Panc1 (cell line): ENCODE results near the gene ASTN2. TPM values are rescaled to one million over a fixed set of nuclear protein-coding genes. Genes with fewer than 3 reads are reported as not detected.

Experiments used
- ATAC-seq: fragments of 200-7000 bp; cut with Tn5 transposase; 2 replicates; pipeline ENCODE4 v1.9.1; 2020; ENCODE audit warnings: mild to moderate bottlenecking, moderate library complexity
- BruUV-seq: library from RNA; stranded (reverse); fragments of 400-500 nt; replicated peaks from 2 replicates; lab custom pipeline; 2021; lab: Mats Ljungman, UMichigan
- CTCF ChIA-PET: fragments of 300-600 bp; sonication (Branson Sonifier 250); formaldehyde crosslinking; loops from one replicate; lab custom pipeline; 2022; ENCODE audit warnings: antibody characterized with exemption; lab: Charles Lee
- POLR2A ChIA-PET: fragments of 300-600 bp; sonication (Branson Sonifier 250); formaldehyde crosslinking; loops from one replicate; lab custom pipeline; 2022; ENCODE audit warnings: antibody characterized with exemption; lab: Charles Lee
- DNase-seq: peaks from one replicate; pipeline ENCODE4 v3.0.0-alpha.2; 2010; ENCODE audit warnings: low read depth, low spot score
- H3K27ac ChIP-seq: 2 replicates; pipeline ENCODE4 v1.5.1; 2011; ENCODE audit warnings: mild to moderate bottlenecking, low read length, inconsistent platforms
- H3K27me3 ChIP-seq: fragments of 200-500 bp; sonication (Bioruptor generic); 2 replicates; pipeline ENCODE4 v1.6.0; 2014; ENCODE audit warnings: low read length, inconsistent platforms; ENCODE audit not compliant: control insufficient read depth, insufficient read depth
- H3K36me3 ChIP-seq: fragments of 200-500 bp; sonication (Bioruptor generic); 2 replicates; pipeline ENCODE4 v1.5.1; 2014; ENCODE audit warnings: inconsistent platforms, mild to moderate bottlenecking, low read length, moderate library complexity; ENCODE audit not compliant: control insufficient read depth, insufficient read depth
- H3K4me1 ChIP-seq: 2 replicates; pipeline ENCODE4 v1.5.1; 2011; ENCODE audit warnings: inconsistent platforms, mild to moderate bottlenecking, low read length, moderate library complexity; ENCODE audit not compliant: control insufficient read depth, insufficient read depth
- H3K4me3 ChIP-seq, 2 experiments: 2 replicates each; pipeline ENCODE4 v1.5.1; 2011 to 2012; ENCODE audit warnings: low read depth in 2 of 2, low read length in 2 of 2, mild to moderate bottlenecking in 2 of 2, inconsistent platforms in 1 of 2, moderate library complexity in 1 of 2
- H3K9me3 ChIP-seq: fragments of 200-500 bp; sonication (Bioruptor generic); 2 replicates; pipeline ENCODE4 v1.5.1; 2014; ENCODE audit warnings: low read depth, mild to moderate bottlenecking, inconsistent platforms, low read length, moderate library complexity; ENCODE audit not compliant: control insufficient read depth, insufficient read depth
- CTCF ChIP-seq: fragments of 450-650 bp; IDR thresholded peaks from 2 replicates; pipeline ENCODE4 v1.5.1; 2017; ENCODE audit warnings: mild to moderate bottlenecking
- POLR2AphosphoS5 ChIP-seq: IDR thresholded peaks from 2 replicates; pipeline ENCODE4 v1.6.1; 2012; ENCODE audit warnings: mild to moderate bottlenecking, low read depth, low read length, moderate library complexity
- REST ChIP-seq, 2 experiments: IDR thresholded peaks; 2 replicates each; pipeline ENCODE4 v1.6.1; 2011 to 2012; ENCODE audit warnings: low read depth in 2 of 2, control low read depth in 1 of 2, low read length in 1 of 2, mild to moderate bottlenecking in 1 of 2, moderate library complexity in 1 of 2; ENCODE audit not compliant: insufficient read depth in 1 of 2
- SIN3A ChIP-seq: IDR thresholded peaks from 2 replicates; pipeline ENCODE4 v1.6.1; 2012; ENCODE audit warnings: low read depth, mild to moderate bottlenecking, low read length, moderate library complexity, borderline replicate concordance; ENCODE audit not compliant: insufficient read depth
- TCF7L2 ChIP-seq: IDR thresholded peaks from 2 replicates; pipeline ENCODE4 v1.6.1; 2011; ENCODE audit warnings: mild to moderate bottlenecking, low read depth, low read length, inconsistent platforms
- in situ Hi-C: cut with HindIII; loops from 2 replicates; pipeline ENCODE4 v1.10.0; 2016; ENCODE audit warnings: low sequenced_read_pairs, low pct_unique_long_range_greater_than_20kb
- intact Hi-C: fragments of 100-400 bp; cut with micrococcal nuclease; formaldehyde crosslinking; loops from one replicate; pipeline ENCODE4 v1.10.0; 2022; ENCODE audit not compliant: unreplicated experiment
- total RNA-seq: library from RNA; stranded (reverse); gene quantifications from one replicate; pipeline ENCODE4 v1.2.1, GENCODE V29; 2021; ENCODE audit not compliant: unreplicated experiment

ASTN2 gene
- total RNA-seq, 1 experiment from 2014 or later: 3.9 TPM

DNA sequence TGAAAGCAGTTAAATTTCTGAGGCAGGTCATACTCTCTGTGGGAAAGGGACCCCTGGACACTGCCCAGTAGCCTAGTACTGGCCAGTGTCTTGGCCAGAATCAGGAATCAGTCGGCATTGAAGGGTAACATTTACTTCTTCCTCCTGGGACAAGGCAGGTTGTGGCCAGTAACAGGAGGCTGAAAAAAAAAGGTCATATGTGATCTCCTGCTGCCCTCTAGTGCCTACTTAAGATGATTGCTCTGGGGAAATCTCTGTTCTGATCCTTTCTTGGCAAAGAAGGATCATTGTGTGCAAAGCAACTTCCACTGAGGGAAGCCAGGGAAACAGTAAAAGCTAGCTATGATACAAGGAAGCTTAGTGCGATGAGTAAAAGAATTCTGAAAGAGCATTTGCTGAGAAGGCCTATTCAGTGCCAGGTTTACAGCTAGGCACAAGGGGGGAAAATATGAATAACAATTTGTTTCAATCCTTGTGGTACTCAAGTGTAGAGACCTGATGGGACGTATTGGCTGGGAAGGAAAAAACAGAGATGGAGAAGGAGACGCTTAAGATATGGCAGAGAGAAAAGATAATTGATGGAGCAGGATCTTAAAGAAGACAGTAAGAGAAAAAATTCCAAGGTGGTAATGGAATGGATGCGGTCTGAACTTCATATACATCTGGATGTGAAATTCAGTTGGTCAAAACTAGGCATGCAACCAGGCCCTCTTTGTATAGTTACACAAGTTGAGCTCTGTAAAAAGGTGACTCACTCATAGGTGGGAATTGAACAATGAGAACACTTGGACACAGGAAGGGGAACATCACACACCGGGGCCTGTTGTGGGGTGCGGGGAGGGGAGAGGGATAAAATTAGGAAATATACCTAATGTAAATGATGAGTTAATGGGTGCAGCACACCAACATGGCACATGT, 753.6 kb downstream of the ASTN2 start:
- POLR2A ChIA-PET: interaction anchor here (0.6 kb wide), 1 partner anchor 208 kb away, joined by 3 read pairs; no protein-coding TSS in a partner anchor
- Histone ChIP-seq H3K27ac (no peak overlapping the region), H3K9me3 (no peaks in the 10 kb centered on the region), H3K4me1 (no peaks in the 10 kb centered on the region), H3K36me3 (no peaks in the 10 kb centered on the region), H3K27me3 (no peaks in the 10 kb centered on the region), H3K4me3 (no peak overlapping the region)
- in situ Hi-C loops: no loop called here
- no TSS peak for BruUV-seq
- intact Hi-C loops: loop anchor here (5.0 kb wide), 1 partner anchor 1064 kb away; no protein-coding TSS in a partner anchor
- peak; percentile 70 for TF ChIP-seq CTCF
- no peak for TF ChIP-seq TCF7L2
- ATAC-seq (peak; percentile 80), DNase-seq (peak; percentile 35)
- CTCF ChIA-PET: no interaction called here

DNA sequence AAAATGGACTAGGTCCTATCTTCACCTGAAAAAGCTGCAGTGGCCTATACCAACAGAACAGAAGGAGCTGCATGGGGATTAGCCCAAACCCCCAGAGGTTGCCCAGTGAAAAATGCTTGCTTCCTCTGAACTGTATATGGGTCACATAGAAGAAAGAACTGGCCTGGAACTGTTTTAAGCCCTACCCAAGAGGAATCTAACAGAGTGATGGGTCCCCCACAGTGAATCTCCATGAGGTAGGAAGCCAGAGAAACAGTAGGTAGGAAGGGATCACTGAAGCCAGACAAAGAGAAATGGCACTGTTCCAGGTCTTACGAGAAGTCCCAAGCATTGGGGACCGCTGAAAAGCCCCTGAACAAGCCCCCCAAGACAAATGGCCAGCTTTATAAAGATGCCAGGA, 756.6 kb downstream of the ASTN2 start:
- in situ Hi-C loops (no loop called here), intact Hi-C loops (no loop called here)
- TF ChIP-seq SIN3A (no peak), TCF7L2 (no peak), POLR2AphosphoS5 (no peak), REST (IDR thresholded peaks at IDR 0.05; ENCODE audit: insufficient read depth in 1 of 2, low read depth in 2 of 2, low read length in 1 of 2) (no peak), CTCF (no peak)
- ChIA-PET POLR2A (no interaction called here), CTCF (no interaction called here)
- ATAC-seq: no peak
- Histone ChIP-seq H3K27me3 (no peaks in the 10 kb centered on the region), H3K4me1 (no peaks in the 10 kb centered on the region; the same call in 1 of the 2 replicates), H3K36me3 (no peaks in the 10 kb centered on the region), H3K9me3 (no peaks in the 10 kb centered on the region), H3K27ac (no peak overlapping the region), H3K4me3 (no peak overlapping the region)
- no TSS peak for BruUV-seq
- DNase-seq: no peak
